GM13976 (cell line): ENCODE measurements around the gene UNC13B.

Experiments used
- DNase-seq: peaks from one replicate; pipeline ENCODE4 v3.0.0; 2012; ENCODE audit warnings: low spot score
- CTCF ChIP-seq: IDR thresholded peaks from 2 replicates; pipeline ENCODE4 v1.5.1; 2012; ENCODE audit warnings: borderline replicate concordance, mild to moderate bottlenecking; ENCODE audit not compliant: insufficient read depth; ENCODE audit errors: extremely low read depth, missing control alignments, control extremely low read depth
- in situ Hi-C: fragments of 300-500 bp; cut with MboI; formaldehyde crosslinking; loops from one replicate; pipeline ENCODE4 v1.12.0; 2022; ENCODE audit warnings: low sequenced_read_pairs, mixed read lengths, inconsistent platforms; ENCODE audit not compliant: unreplicated experiment

UNC13B gene

GRCh38 chr9:35186524-35186923 is 24.7 kb downstream of the UNC13B start:
- in situ Hi-C loops, result no loop called here
- no peak for TF ChIP-seq CTCF
- DNase-seq, result no peak

- no peak for DNase-seq
- in situ Hi-C loops, result no loop called here
- TF ChIP-seq CTCF, result no peak
Measured at GRCh38 chr9:35190203-35190602, 28.4 kb downstream of the UNC13B start.

- no peak for TF ChIP-seq CTCF
- no peak for DNase-seq
- in situ Hi-C loops, result no loop called here
Measured at GRCh38 chr9:35191105-35191504, 29.3 kb downstream of the UNC13B start.

GRCh38 chr9:35193762-35194161 is 32.0 kb downstream of the UNC13B start:
- no peak for DNase-seq
- no peak for TF ChIP-seq CTCF
- in situ Hi-C loops, result no loop called here

GRCh38 chr9:35195683-35196082 is 33.9 kb downstream of the UNC13B start:
- in situ Hi-C loops, result no loop called here
- DNase-seq, result no peak
- no peak for TF ChIP-seq CTCF

- in situ Hi-C loops, result no loop called here
- no peak for TF ChIP-seq CTCF
- no peak for DNase-seq
Measured at GRCh38 chr9:35198191-35198590, 36.4 kb downstream of the UNC13B start.

GRCh38 chr9:35203528-35203927 is 41.7 kb downstream of the UNC13B start:
- TF ChIP-seq CTCF, result no peak
- in situ Hi-C loops, result no loop called here
- no peak for DNase-seq
